ENCODE results near the gene MAG. TPM values are rescaled to one million over a fixed set of nuclear protein-coding genes. Genes with fewer than 3 reads are reported as not detected.

MAG gene
- total and polyA plus RNA-seq, 7 donors, result 0.06 to 6.1 TPM; not detected in 5

GRCh38 chr19:35344511-35345031 lies 52.6 kb downstream of the MAG start:
- Histone ChIP-seq H3K9me3 (no peaks in the 10 kb centered on the region), H3K27me3 (peaks cover 0 to 2% (median 0%) of the 10 kb centered on the region in 3 donors), H3K36me3 (no peaks in the 10 kb centered on the region), H3K27ac (no peak overlapping the region), H3K4me3 (no peak overlapping the region), H3K4me1 (no peaks in the 10 kb centered on the region)
- intact Hi-C loops (cut with DNase I), result no loop called here
- whole genome bisulfite sequencing, 2 donors, result 60 to 78% methylated on average over 17 of the region's 17 CpGs
- DNase-seq, result peak; percentile 40
- TF ChIP-seq CTCF (IDR thresholded peaks at IDR 0.05) (no peak), EP300 (IDR thresholded peaks at IDR 0.05) (no peak), POLR2AphosphoS5 (IDR thresholded peaks at IDR 0.05) (no peak), POLR2A (IDR thresholded peaks at IDR 0.05) (no peak)

GRCh38 chr19:35345671-35346111 lies 53.7 kb downstream of the MAG start:
- no peak for TF ChIP-seq EP300 (IDR thresholded peaks at IDR 0.05)
- TF ChIP-seq POLR2A (IDR thresholded peaks at IDR 0.05), result no peak
- TF ChIP-seq CTCF (IDR thresholded peaks at IDR 0.05), result no peak
- TF ChIP-seq POLR2AphosphoS5 (IDR thresholded peaks at IDR 0.05), result no peak
- peak; percentile 41 for DNase-seq
- 57 to 76% methylated on average over 11 of the region's 11 CpGs for WGBS, 2 donors
- no peaks in the 10 kb centered on the region for H3K36me3 ChIP-seq
- intact Hi-C loops (cut with DNase I), result no loop called here
- no peaks in the 10 kb centered on the region for H3K4me1 ChIP-seq
- no peaks in the 10 kb centered on the region for H3K9me3 ChIP-seq
- no peak overlapping the region for H3K4me3 ChIP-seq
- H3K27me3 ChIP-seq, result peaks cover 0 to 7% (median 0%) of the 10 kb centered on the region in 3 donors
- no peak overlapping the region for H3K27ac ChIP-seq

GRCh38 chr19:35346193-35347052 lies 54.5 kb downstream of the MAG start:
- DNase-seq, result peak; percentile 53
- TF ChIP-seq CTCF (IDR thresholded peaks at IDR 0.05), result no peak
- no peak for TF ChIP-seq POLR2A (IDR thresholded peaks at IDR 0.05)
- TF ChIP-seq POLR2AphosphoS5 (IDR thresholded peaks at IDR 0.05), result no peak
- TF ChIP-seq EP300 (IDR thresholded peaks at IDR 0.05), result no peak

GRCh38 chr19:35347171-35347929 lies 55.4 kb downstream of the MAG start, which contains the start of gene FFAR1:
FFAR1 (plus strand) TSS chr19:35347902; CDS start chr19:35351552, 3,650 bp downstream.
- peaks cover 0 to 7% (median 0%) of the 10 kb centered on the region in 3 donors for H3K27me3 ChIP-seq
- H3K27ac ChIP-seq, result no peak within 1 kb of the TSS
- no peak within 1 kb of the TSS for H3K4me3 ChIP-seq
- TF ChIP-seq POLR2AphosphoS5 (IDR thresholded peaks at IDR 0.05) (no peak), POLR2A (IDR thresholded peaks at IDR 0.05) (no peak), CTCF (IDR thresholded peaks at IDR 0.05) (no peak), EP300 (IDR thresholded peaks at IDR 0.05) (no peak)
- WGBS, 2 donors, result 47 to 70% methylated on average over 18 of the region's 18 CpGs
- H3K36me3 ChIP-seq, result no peaks in the 10 kb centered on the region
- no peaks in the 10 kb centered on the region for H3K4me1 ChIP-seq
- H3K9me3 ChIP-seq, result no peaks in the 10 kb centered on the region
- intact Hi-C loops (cut with DNase I), result no loop called here
- DNase-seq, result peak; percentile 55

More at GRCh38 chr19:35346193-35347052, 54.5 kb downstream of the MAG start:
- 59 to 62% methylated on average over 28 of the region's 28 CpGs for WGBS, 2 donors
- H3K4me3 ChIP-seq, result no peak overlapping the region
- no peaks in the 10 kb centered on the region for H3K36me3 ChIP-seq
- intact Hi-C loops (cut with DNase I), result no loop called here
- H3K27me3 ChIP-seq, result peaks cover 0 to 7% (median 0%) of the 10 kb centered on the region in 3 donors
- H3K27ac ChIP-seq, result no peak overlapping the region
- no peaks in the 10 kb centered on the region for H3K9me3 ChIP-seq
- H3K4me1 ChIP-seq, result no peaks in the 10 kb centered on the region

Data from sigmoid colon (tissue), 7 donors.